GM21515 (cell line): Measurements from ENCODE around the gene PPARD.
"Not testable (repeated sequence)": the region's sequence is repeated elsewhere in the genome, so short reads cannot be mapped to it uniquely, and the experiment has no call there.

ENCODE experiments used
- ATAC-seq: cut with Tn5 transposase; IDR thresholded peaks from one replicate; pipeline ENCODE4 v1.9.1; 2021; ENCODE audit not compliant: unreplicated experiment

The PPARD gene

DNA sequence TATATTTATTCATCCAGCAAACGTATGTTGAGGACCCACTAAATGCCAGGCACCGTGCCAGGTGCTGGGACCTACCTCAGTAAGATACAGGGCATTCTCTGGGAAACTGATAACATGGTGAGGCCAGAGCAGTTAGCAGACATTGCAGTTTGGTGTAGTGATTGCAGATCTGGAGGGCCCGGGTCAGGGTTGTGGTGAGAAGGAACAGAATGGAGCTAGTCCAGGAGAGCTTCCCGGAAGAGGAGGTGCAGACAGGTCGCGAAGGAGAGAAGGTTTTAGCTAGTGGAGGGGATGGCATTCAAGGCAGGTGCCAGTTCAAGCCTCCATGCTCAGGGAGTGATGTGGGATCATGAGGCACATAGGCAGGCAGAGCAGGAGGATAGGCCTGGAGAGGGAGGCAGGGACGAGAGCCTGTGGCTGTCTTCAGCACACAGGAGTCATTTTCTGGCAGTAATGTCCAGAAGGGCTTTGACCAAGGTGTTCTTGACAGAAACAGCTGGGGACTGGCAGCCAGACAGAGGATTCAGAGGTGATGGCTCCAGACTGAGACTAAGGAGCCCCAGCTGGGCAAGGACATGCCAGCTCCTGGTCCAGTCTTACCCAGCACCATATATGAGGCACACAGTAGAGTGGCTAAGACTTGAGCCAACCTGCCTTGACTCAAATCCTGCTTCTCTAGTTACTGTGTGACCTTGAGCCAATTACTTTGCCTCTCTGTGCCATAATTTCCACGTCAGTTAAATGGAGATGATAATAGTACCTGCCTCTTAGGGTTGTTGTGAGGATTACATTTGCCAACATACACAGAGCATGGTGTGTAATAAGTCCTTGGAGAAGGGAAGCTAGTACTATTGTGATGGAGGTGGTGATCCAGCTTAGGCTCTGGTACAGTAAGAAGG lies 61.4 kb downstream of the PPARD start:
- no peak for ATAC-seq

DNA sequence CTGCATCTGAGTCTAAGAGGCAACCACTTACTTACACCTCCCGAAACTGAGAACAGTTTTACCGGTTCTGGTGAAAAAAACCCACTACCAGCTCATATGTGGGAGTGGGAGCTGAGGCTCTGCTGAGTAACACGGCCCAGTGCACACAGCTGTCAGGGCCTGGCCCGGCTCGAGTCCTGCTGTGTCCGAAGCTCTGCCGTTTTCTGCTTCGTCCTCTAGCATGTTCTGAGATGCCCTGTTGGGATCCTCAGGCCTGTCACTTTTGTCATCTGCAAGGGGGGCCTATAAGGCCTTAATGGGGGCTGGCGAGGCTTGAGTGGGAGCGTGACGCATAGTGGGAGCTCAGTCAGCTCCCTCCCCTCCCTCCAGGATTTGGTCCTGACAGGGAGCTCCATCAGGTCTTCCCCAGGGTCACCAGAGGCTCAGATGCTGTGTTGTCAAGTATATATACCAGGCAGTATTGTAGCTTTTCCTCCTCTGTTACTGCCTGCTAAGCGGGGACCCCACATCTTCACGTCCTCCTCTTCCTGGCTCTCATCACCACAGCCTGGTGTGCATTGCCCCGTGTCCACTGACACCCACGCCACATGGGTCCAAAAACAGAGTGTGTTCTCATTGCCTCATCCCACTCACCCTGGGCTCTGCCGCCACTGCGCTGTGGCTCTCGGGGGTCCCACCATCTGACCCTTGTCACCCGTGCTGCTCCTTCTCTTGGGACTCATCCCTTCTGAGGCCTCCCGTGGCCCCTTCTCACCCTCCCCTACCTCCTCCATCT lies 64.5 kb downstream of the PPARD start:
- ATAC-seq: no peak

DNA sequence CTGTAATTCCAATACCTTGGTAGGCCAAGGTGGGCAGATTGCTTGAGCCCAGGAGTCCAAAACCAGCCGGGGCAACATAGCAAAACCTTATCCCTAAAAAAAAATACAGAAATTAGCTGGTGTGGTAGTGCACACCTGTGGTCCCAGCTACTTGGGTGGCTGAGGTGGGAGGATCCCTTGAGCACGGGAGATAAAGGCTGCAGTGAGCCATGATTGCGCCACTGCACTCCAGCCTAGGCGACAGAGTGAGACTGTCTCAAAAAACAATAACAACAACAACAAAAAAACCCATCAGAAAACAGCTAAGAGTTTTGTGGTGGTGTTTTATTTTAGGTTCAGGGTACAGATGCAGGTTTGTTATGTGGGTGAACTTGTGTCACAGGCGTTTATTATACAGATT lies 66.9 kb downstream of the PPARD start:
- no peak for ATAC-seq

DNA sequence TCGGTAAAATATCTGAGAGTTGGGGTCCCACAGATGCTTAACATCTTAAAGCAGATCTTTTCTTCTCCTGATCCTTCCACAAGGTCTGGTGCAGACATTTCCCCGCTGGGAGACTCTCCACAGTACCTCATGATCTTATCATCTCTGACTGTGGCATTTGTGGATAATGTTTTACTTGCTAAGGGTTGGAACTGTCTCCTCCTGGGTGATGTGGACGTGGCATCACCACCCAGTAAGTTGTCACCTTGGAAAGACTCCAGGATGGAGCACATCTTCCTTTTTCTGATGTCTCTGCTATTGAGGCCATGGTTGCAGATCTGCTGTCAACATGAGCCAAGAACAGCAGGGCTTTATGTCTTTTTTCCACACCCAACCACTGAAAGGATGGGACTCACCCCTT lies 67.8 kb downstream of the PPARD start:
- ATAC-seq: no peak

DNA sequence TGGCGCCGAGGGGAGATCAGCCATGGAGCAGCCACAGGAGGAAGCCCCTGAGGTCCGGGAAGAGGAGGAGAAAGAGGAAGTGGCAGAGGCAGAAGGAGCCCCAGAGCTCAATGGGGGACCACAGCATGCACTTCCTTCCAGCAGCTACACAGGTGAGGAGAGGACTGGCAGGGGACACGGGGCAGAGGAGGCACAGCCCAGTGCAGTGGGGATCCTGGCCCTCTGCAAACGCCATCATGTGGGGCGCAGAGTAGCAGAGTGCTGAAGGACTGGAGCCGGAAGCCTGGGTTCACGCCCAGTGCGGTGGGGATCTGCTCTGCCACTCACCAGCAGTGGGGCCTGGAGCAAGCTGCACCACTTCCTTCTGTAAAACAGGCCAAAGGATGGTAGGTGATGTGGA lies 68.7 kb downstream of the PPARD start:
- no peak for ATAC-seq

DNA sequence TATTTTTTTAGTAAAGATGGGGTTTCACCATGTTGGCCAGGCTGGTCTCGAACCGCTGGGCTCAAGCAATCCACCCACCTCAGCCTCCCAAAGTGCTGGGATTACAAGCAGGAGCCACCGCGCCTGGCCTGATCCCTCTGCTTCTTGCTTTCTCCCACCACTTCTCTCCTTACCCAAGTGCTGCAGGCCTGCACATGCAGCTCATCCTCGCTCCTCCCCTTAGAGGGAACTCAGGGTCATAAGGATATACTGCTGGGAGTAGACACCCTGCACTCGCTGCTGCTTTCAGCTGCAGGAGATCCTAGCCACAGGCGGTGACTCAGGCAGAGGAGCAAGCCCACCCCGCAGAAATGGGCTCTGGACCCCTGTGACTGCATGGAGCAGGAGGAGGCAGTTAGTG lies 69.7 kb downstream of the PPARD start:
- ATAC-seq: no peak

DNA sequence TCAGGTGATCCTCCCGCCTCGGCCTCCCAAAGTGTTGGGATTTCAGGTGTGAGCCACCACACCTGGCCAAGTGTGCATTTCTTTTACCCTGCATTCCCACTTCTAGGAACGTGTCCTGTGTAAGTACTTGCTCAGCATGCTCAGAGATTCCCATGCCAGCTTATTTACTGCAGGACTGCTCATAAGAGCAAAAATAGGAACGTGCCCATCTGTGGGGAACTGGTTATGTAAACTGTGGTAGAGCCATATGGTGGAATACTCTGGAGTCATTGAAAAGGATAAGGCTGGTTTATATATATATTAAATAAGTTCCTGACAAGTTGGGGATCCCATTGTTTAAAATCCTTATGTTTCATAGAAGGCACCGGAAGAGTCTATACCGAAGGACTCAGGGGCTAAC lies 71.6 kb downstream of the PPARD start:
- no peak for ATAC-seq

DNA sequence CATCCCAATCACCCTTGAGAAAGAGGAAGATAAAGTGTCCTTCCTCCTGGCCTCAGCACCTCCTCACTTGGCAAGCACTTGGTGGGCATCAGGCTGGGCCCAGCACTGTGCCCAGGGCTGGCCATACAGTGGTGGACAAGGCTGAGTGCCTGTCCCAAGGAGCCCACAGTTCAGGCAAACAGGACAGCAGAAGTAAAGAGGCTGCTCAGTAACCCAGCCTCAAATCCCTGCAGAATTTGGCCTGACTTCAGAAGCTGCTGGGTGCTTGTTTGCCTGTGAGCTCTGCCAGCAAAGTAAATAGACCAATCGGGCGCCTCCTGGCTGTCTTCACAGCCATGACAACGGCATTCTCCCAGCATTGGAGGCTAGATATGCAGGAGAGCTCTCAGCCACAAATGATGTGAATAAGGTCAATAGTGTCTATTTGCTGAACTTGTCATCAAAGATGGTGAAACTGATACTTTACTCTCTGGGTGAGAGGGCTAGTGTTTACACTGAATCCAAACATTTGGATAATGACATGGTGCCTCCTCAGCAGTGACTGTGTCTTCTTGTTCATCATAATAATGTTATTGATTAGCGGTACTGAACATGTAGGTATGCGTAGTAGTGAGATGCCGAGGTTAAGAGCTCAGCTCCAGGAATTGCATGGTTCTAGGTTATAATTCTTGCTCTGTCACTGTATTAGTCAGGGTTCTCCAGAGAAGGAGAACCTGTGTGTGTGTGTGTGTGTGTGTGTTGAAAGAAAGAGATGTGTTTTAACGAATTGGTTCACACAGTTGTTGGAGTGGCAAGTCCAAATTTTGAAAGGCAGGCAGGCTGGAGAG lies 72.9 kb downstream of the PPARD start:
- no peak for ATAC-seq

DNA sequence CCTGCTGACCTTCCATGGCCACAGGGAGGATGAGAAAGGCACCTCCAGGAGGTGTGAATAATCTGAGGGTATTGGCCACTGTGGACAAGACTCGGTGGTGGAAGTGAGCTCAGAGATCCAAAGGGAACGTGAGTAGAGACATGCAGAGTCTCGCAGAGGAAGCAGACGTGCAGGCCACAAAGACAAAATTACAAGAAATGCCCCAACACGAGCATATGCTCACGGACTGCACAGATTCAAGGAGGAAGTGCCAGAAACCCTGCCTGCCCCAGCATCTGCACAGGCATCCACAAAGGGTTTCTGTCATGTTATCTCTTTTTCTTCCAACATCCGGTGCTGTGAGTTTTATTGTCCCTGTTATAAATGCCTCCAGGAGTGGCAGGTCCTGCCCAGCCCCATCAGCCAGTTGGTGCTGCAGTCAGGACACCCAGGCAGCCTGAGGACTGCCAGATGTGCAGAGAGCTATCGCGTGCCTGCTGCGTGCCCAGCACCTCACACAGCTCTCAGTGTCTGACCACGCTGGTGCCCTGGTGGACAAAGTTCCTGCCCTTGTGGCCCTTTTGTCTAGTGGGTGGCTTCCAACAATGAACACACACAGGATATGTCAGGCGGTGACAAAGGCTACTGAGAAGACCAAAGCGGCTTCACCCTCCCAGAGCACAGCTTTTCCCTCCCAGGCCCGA lies 75.8 kb downstream of the PPARD start:
- ATAC-seq: no peak

DNA sequence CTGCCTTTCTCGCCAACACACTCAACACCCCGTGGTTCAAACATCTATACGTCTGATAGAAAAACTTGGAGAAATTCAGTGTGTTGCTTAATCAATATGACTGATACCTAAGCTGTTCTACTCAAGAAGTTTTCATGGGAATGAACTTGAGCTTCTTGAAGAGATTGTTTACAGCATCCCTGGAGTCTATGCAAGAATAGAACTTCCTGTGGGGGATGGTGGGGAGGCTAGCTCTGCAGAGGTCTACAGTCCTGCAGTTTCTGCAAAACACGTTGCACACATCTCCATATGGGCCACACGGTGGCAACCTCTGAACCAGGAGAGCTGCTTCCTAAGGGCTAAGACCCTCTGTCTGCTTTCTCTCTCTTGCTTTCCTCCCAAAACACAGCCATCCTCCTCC lies 77.1 kb downstream of the PPARD start:
- no peak for ATAC-seq

DNA sequence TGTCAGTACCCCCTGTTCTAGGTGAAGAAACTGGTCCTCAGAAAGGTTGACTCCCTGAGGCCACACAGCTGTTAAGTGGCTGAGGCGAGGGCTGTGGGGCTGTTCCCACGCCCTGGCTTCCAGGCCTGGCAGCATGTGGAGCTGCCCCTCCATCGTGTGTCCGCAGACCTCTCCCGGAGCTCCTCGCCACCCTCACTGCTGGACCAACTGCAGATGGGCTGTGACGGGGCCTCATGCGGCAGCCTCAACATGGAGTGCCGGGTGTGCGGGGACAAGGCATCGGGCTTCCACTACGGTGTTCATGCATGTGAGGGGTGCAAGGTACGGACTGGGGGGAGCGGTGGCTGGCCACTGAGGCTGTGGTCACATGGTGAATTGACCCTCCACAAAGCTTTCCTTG lies 77.6 kb downstream of the PPARD start:
- ATAC-seq: no peak

DNA sequence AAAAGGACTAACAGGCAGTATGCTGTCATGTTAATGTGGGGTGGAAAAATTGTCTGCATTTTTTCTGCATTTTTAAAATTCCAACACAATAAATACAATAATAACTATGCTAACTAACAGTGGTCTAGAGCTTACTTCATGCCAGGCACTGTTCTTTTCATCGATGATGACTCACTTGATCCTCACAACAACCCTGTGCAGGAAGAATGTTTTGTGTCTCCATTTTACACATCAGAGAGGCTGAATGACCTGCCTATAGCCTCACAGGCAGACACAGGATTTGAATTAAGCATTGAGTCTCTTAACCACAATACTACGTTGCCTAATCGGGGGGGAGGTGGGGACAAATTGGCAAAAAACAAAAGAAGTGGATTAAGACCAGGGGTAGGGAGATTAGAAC lies 82.9 kb downstream of the PPARD start:
- ATAC-seq: no peak

DNA sequence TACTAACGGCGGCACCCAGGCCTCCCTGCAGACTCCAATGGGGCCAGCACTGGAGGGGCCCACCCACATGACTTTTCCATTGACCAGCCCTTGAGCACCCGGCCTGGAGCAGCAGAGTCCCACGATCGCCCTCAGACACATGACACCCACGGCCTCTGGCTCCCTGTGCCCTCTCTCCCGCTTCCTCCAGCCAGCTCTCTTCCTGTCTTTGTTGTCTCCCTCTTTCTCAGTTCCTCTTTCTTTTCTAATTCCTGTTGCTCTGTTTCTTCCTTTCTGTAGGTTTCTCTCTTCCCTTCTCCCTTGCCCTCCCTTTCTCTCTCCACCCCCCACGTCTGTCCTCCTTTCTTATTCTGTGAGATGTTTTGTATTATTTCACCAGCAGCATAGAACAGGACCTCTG lies 83.7 kb downstream of the PPARD start:
- no peak for ATAC-seq

DNA sequence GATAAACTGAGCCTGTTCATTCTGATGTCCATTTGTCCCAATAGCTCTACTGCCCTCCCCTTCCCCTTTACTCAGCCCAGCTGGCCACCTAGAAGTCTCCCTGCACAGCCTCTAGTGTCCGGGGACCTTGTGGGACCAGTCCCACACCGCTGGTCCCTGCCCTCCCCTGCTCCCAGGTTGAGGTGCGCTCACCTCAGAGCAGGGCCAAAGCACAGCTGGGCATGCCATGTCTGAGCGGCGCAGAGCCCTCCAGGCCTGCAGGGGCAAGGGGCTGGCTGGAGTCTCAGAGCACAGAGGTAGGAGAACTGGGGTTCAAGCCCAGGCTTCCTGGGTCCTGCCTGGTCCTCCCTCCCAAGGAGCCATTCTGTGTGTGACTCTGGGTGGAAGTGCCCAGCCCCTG lies 85.1 kb downstream of the PPARD start:
- ATAC-seq: no peak

DNA sequence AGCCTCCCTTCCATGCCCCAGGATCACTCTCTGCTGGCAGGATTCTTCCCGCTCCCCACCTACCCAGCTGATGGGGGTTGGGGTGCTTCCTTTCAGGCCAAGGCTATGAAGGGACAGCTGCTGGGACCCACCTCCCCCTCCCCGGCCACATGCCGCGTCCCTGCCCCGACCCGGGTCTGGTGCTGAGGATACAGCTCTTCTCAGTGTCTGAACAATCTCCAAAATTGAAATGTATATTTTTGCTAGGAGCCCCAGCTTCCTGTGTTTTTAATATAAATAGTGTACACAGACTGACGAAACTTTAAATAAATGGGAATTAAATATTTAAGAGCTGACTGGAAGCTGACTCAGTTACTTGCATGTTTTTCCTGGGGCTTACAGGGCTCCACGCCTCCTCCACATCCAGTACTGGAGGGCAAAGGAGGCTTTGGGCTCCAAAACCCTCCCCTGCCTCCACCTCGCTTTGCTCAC lies 85.5 kb downstream of the PPARD start:
- no peak for ATAC-seq

DNA sequence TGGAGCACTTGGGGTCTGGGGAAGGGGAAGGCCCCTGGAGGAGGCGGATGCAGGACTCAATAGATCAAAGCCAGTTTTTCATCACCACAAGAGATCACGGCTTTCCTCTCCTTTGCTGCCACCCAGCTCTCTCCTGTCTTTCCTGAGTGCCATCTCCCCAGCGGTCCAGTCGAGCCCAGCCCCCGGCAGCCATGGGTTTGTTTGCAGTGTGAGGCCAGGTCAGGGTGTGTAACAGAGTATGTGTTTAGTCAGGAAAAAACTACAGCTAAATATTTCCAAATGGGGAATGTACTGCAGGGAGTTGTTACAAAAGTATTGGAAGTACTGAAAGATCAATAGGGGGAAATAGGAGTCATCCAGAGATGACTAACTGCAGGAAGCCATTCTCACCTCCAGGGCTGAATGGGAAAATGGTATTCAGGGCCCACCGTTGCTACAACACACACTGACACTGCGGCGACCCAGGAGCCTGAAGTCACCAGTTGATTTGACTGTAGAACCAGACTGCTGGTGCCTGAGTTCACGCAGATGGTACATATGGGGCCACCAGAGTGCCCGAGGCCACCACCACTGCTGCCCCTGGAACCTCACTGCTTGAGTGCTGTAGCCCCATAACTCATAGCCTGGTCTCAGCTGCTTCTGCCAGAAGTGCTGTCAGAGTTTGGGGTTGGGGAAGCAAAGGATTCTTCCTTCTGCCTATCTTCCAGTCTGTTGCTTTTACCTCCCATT lies 86.2 kb downstream of the PPARD start:
- no peak for ATAC-seq

DNA sequence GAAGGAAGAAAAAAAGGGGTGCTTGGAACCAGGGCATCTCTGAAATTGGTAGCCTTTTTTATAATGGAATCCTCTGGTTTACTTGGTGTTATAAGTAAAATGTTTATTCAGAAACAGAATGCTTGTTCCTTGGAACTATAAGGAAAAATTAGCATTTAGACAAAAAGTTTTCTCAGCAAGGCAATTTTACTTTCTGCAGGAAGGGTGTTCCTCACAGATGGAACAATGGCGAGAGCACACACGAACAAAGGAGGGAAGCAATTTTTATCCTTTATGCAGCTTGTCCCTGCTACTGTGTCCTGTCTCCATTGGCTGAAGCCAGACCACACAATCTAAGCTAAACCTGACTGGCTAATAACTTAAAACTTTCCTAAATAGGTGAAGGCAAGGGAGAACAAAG lies 87.1 kb downstream of the PPARD start:
- no peak for ATAC-seq

DNA sequence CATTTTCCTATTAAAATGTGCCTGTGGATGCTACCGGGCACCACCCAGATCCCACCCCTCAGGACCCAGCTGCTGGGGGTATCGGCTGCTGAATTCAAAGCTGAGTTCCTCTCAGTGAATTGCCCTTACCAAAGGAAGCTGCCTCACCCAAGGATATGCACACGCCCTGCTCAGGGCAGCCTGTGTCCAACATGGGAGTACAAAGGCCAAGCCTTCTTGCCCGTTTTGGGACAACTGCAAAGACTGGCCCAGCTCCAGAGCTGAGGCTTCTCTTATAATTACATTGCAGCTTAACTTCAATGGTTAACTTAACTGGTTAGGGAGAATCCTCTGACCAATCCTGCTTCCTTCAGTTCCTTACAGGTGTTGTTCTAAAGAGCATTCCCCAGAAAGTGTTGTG lies 89.9 kb downstream of the PPARD start:
- ATAC-seq: no peak

DNA sequence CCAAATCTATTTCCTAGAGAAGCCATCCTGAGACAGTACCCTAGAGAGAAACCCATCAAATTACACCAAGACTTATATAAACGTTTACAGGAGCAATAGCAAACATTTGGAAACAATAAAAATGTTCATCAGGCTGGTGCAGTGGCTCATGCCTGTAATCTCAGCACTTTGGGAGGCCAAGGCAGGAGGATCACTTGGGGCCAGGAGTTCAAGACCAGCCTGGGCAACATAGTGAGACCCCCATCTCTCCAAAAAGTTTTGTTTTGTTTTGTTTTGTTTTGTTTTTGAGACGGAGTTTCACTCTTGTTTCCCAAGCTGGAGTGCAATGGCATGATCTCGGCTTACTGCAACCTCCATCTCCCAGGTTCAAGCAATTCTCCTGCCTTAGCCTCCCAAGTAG lies 90.3 kb downstream of the PPARD start:
- ATAC-seq: not testable (repeated sequence)
